EL (cell line): ENCODE results near the gene WDFY4.

Experiments
- DNase-seq: peaks from one replicate; pipeline ENCODE4 v3.0.0-alpha.2; 2016

Gene WDFY4

DNA sequence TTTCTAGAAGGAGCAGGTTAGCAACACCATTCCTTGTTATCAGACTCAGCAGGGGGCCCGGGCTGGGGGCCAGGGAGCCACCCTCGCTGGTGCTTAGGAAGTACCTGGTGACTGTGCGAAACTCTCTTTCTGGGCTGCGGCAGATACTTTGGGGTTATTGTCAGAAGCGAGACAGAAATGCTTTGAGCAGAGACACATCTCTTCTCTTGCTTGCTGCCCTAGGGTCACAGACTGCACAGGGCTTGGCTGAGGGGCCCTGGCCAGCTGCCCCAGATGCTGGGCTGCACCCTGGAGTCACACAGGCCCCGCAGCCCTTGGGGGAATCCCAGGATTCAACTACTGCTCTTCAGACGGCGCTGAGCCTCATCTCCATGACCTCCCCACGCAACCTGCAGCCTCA, 91.9 kb downstream of the WDFY4 start:
- DNase-seq = no peak

DNA sequence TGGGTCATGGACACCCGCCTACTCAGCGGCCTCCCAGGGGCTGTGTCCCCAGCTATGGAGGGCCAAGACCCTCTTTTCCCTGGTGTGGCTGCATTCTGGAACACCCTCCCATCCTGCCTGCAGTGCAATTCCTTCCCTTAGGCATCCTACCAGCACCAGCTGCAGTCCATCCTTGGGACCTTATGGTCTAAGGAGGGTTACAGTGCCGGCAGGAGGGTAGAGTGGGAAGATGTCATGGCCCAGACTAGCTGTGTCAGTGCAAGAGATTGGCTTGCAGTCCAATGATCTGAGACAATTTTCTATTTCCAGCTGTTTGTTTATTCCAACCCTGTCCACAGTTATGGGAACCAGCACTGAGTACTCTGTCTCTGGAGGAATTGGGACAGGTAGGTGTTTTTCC, 92.4 kb downstream of the WDFY4 start:
- no peak for DNase-seq

DNA sequence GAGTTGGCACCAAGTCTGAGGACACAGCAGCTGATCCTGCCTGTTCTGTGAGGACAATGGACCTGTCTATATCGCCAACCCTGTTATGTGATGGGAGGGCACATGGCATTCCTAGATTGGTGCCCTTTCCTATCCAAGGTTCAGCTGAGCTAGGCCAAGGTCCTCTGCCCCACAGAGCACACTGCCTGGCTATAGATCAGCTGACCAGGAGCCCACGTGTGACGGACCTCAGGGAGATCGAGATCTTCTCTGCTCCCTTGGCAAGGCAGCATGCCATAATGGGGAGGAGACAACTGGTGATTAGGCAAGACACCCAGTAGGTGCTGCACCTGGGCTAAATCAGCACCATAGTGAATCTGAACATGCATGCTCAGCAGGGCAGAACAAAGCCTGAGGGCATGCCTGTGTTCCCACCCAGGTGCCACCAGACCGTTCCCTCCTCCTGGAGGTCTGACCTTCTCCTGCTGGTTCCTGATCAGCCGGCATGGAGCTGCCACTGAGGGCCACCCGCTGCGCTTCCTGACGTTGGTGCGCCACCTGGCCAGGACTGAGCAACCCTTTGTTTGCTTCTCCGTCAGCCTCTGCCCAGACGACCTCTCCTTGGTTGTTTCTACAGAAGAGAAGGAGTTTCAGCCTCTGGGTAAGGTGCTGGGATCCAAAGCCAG, 93.7 kb downstream of the WDFY4 start:
- DNase-seq = no peak

DNA sequence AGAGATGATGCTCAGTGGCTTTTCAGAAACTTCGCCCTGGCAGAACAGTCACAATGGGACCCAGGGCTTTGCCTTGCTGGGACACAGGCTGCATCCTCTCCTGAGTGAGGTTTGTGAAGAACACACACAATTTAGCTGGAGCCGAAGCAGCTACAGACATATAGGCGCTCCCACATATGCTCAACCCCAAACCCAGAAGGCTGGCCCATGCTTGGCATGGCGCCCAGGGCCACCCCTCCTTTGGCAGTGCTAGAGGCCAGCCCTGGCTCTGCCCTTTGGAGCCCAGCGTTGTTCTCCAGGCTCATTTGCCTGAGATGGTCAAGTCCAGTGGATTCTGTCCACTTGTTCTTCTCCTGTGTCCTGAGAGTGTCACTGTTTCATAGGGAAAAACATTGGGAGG, 94.4 kb downstream of the WDFY4 start:
- DNase-seq = no peak

DNA sequence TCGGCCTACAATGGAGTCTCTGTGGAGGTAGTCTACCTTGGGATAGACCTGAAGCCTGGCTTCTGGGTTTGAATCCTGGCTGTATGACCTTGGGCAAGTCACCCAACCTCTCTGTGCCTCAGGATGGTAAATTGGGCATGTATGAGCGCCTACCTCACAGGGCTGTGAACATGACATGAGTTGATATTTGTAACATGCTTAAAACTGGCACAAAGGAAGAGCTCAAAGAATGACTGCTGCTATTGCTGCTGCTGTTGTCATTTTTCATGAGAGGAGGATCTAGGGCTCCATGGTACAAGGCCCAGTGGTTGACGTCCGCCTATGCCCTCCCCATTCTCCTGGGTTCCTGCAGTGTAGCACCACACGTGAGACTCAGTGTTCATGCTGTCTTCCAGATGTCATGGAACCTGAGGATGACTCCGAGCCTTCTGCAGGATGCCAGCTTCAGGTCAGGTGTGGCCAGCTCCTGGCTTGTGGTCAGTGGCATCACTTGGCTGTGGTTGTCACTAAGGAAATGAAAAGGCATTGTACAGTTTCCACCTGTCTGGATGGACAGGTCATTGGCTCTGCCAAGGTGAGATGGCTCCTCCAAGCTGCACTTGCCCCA, 95.0 kb downstream of the WDFY4 start:
- no peak for DNase-seq

DNA sequence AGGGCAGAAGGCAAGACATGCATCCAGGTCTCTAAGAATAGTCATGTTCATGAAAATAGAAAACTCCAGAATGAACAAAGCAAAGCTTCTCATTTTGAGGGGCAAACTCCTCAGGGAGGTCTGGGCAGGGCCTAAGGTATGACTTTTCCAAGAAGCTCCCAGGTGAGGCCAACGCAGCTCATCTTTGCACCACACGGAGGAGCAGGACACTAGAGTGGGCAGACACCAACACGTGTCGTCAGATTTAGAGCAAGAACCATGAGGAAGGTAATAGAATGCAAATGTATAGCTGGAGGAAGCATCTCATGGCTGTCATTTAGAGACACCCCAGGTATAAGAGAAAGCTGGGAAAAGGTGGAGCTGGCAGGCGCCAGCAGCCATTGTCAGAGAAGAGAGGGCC, 95.7 kb downstream of the WDFY4 start:
- no peak for DNase-seq

DNA sequence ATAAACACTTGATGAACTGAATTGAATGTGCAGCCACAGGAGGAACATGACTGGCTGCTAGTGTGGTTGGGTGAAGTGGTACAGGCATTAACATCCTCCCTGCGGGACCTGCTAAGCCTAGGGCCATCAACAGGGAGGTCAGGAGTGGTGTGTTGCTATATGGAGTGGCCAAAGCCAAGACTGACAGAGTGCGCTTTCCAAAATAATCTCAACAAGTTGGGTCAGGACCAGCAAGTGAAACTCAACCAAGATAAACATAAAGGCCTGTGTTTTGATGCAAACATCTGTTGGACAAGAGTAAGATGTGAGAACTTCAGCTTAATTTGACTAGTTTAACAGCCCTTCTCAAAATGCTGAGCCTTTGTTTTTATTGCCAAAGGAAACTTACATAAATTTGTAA, 97.7 kb downstream of the WDFY4 start:
- DNase-seq = no peak

DNA sequence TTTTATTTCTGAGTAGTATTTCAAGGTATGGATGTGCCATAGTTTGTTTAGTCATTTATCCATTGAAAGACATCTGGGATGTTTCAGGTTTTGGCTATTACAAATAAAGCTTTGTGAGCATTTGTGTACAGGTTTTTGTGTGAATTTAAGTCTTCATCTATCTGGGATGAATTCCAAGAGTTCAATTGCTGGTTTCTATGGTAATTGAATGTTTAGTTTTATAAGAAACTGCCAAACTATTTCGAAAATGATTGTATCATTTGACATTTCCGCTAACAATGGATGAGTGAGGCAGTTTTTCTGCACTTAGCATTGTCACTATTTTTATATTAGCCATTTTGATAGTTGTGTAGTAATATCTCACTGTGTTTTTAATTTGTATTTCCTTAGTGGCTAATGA, 99.4 kb downstream of the WDFY4 start:
- no peak for DNase-seq

DNA sequence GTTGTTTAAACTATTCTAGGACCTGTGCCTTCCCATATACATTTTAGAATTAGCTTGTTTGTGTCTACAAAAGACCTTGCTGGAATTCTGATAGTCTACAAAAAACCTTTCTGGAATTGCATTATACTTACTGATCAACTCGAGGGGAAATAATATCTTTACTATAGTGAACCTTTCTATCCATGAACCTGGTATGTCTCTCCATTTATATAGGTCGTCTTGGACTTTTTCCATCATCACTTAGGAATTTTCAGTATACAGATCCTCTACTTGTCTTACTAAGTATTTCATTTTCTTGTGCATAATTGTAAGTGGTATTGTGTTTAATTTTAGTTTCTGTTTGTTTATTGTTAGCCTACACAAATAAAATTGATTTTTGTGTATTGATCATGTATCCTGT, 101.1 kb downstream of the WDFY4 start:
- no peak for DNase-seq

DNA sequence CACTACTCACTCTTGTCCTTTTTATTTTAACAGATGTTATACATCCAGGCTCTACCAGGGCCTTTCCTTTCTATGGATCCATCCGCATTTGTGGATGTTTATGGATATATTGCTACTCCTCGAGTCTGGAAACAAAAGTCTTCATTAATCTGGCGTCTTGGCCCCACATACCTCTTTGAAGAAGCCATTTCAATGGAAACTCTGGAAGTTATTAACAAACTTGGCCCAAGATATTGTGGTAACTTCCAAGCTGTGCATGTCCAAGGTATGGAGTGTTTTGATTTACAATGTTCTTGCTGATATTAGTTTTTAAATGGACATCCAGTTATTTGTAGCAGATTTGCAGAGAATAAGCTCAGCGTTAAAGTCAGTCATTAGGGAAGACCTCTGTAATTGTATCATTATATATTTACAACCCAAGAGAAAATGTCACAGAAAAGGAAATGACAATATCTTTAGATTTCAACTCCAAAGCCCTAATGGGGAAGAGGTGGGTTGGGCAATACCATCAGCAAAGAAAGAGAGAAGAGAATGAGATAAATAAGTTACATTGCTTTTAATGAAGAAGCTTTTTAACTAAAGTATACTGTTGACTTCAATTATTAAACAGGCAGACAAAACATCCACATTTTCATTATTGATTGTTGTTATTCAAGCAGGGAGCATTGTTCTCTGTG, 102.1 kb downstream of the WDFY4 start:
- DNase-seq = no peak

DNA sequence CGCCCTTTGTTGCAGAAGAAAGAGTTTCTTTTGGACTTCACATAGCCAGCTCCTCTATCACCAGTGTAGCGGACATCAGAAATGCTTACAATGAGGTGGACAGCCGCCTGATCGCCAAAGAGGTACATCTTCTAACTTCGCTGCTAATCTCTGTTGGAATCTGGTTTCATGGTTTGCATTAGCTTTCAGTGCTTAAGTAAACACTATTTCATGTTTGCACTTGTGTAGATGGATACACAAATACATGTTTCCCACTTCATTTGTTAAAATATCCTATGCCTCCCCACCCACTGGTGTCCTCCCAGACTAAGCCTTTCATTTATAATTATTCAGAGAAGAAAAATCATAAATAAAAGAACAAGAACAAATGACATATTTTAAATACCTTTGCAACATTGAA, 103.9 kb downstream of the WDFY4 start:
- DNase-seq = no peak

DNA sequence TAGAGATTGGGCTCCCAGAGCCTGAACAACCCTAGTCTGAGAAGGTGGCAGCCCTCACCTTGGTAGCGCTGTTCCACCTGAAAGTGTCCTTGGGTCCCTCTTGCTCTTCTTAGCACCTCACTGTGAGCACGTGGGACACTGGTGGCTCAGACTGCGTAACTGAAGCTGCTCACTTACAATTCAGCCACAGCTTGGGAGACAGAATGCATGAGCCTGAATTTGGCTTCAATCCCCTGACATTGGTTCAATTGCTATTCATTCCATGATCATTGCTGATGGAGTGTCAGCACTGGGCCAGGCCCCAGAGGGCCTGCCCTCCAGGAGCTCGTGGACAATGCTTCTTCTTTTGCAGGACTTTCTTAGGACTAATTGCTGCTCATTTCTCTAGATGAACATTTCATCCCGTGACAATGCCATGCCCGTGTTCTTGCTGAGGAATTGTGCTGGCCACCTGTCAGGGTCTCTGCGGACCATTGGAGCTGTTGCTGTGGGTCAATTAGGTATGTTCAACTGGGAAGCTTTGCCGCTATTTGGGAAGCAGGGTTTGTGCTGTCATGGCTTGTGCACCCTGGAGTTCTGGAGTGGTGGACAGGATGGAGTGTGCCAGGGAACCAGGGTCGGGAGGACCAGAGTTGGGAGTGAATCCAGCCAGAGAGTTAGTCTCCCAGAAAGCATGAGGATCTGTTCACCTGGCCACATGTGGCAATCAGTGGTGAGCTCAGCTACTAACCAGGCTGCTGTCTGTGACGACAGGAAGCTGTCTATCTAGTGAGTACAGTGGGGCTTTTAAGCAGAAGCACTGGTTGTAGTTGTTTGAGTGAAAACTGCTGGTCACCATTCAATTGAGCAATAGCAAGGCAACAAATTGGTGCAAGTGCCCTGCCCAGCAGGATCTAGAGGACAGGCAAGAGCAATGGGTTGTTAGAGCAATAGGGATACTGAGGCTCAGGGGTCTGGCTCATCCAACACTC, 105.1 kb downstream of the WDFY4 start:
- DNase-seq = no peak

DNA sequence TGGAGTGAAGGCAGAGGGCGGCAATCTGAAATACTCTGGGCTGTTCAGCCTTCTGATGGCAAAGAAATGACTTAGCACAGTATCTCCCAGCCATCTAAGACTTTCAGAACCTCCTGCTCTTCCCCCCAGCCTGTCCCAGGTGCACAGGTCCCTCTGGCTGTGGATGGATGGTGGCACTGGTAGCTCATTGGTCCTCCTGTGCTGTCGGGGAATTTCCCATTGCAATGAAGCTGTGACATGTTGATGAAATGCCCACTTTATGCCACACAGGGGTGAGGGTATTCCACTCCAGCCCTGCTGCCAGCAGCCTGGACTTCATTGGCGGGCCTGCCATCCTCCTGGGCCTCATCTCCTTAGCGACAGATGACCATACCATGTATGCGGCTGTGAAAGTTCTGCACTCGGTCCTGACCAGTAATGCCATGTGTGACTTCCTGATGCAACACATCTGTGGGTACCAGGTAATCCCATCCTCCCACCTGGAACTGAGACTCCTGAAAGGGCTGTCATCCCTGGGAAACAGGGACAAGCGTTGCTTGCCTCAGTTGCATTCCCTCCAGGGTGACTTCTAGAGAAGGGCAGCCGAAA, 105.9 kb downstream of the WDFY4 start:
- no peak for DNase-seq

DNA sequence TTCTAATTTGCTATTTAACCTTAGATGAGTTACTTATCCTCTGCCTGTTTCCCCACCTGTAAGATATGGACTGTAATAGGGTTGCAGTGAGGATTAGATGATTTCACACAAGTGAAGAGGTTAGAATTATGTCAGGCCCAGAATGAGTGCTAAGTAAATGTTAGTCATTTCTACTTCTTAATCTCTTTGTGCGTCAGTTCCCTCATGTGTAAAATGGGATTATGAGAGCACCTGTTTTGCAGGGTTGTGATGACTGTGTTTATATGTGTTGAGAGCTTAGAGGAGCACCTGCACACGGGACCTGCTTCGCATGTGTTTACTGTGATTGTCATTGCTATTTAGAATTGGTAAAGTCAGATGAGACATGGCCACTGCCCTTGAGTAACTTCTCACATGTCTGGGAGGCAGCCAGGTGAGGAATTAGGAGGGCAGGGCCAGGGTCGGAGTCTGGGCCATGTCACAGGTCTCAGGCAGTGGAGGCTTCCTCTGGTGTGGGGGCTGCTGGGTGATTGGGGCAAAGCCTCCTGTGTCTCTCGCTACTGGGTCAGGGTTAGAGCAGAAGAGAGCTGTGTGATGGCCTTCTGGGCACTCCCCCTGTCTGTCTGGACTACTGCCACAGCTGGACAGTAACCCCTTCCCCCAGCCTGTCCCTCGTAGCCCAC, 106.7 kb downstream of the WDFY4 start:
- no peak for DNase-seq

DNA sequence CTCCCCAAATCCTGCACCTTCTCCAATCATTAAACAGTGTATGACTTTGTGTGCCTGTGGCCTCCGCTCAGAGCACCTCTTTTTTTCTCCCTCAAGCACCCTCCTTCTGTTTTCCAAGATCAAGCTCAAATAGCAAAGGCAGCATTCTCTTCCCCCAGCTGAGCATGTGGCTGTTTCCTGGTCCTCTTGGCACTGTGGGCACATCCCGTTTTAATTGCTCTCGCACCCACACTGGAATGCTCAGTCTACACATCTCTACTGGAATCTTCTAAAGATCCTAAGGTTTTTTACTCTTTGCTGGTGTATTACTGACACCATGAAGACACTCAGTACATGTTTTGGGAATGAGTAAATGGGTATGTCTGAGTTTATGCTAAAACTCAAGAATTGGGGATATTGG, 107.4 kb downstream of the WDFY4 start:
- DNase-seq = peak; percentile 22

DNA sequence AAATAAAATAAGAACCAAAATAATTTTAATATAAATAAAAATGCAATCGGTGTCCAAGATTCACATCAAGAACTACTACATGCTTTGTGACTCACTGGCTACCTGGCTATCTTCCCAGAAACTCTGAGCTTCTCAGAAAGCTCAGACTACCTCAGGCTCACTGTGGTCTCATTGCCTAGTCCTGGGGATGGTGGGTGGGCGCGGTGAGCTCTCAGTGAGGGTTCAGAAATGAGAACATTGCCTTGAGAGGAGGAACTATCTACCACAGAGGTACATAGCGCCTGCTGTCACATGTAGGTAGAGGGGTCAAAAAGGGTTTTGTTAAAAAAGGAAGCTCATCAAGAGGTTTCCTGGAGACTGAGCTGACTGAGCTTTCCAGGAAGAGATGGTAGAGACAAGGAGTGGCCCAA, 108.0 kb downstream of the WDFY4 start:
- DNase-seq = peak; percentile 69

DNA sequence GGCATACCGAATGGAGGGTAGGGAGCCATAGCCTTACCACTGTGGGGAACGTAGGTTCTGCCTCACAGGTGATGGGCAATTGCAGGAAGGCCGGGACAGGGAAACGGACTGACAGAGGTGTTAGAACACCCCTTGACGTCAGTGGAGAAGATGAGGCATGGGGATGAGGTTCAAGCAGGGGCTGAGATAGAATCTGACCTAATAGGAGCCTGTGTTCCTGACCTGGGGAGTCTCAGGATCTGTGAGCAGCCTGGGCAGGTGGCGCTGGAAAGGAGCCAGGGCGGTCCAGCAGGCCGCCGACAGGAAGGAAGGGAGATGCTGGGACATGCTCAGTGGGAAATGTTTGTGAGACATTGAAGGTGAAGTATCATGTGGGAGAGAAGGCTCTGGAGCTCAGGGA, 109.4 kb downstream of the WDFY4 start:
- no peak for DNase-seq

DNA sequence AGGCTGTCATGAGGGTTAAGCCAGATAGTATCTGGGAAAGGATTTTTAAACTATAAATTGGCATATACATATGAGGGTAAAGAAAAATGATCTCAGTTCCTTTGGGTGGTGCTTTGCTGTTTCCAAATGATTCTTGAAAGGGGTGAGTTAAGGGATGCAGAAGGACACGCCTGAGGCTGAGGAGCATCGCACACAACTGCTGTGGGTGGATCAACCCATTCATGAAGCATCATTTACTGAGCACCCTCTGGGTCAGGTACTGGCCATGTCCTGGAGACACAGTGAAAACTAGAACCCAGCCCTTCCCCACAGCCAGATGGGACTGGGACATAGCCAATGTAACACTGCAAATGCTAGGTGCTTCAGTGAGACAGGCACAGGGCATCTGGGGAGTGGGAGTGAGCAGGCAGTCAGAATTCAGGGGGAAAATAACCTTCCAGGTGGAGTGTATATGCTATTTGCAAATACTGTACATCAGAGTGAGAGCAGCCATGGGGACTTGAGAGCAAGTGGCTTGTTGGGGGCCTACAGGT, 112.1 kb downstream of the WDFY4 start:
- no peak for DNase-seq

DNA sequence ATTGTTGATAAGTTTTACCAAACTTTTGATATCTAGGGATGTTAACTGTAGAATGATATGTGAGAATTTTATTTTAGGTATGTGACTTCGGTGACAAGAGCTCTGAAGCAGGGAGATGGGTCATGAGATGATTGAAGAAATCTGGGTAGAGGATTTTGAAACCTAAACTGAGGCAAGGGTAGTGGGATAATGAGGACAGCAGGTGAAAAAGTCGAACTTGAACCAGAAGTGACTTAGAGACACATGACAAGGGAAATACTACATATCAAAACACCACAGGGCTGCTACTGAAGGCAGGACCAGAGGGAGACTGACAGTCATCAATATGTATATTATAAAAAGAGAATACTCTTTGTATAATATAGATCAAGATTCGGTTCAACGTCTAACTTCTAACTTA, 113.2 kb downstream of the WDFY4 start:
- DNase-seq = no peak

DNA sequence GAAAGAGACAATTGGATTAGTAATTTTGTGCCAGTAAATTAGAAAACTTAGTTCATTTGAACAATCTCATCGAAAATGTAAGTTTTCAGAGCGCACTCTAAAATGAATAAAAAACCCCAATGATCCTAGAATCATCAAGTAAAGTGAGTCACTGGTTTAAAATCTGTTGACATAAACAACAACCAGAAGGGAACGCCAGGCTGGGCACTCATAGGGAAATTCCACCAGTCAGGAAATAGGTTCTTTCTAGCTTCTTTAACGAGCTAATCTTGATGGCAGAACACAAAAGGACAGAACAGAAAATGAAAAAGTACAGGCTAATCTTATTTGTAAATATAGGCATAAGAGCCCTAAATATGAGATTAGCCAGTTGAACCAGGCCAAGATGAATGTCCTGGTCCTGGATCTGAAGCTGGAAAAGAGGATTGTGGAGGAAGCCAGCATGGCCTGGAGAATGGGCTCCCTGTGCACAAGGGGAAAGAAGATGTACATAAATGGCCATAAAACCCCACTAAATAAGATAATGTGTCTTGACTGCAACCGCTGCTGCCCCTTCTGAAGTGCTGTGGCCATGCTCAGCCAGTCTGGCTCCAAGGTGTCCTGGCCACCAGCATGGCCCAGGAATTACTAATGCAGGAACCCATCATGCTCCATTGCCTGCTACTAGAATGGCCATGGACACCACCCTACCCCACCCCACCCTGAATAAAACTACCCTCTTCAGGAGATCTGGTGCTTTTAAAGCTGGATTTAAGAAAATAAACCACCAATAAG, 114.0 kb downstream of the WDFY4 start:
- peak; percentile 64 for DNase-seq

DNA sequence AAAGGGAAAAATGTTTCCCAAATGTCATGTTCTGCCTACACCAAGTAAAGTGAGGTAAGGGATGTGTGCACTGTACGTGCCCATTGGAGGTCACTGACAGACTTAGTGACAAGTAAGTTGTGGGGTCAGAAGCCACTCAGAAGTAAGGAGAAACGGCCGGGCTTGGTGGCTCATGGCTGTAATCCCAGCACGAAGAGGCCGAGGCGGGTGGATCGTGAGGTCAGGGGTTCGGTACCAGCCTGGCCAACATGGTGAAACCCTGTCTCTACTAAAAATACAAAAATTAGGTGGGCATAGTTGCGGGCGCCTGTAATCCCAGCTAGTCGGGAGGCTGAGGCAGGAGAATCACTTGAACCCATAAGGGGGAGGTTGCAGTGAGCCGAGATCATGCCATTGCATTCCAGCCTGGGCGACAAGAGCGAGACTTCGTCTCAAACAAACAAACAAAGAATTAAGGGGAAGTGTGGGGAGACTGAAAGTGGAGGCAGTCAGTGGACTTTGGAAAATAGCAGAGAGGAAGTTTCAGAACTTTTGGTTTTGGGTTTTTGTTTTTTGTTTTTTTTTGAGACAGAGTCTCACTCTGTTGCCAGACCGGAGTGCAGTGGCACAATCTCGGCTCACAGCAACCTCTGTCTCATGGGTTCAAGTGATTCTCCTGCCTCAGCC, 114.8 kb downstream of the WDFY4 start:
- no peak for DNase-seq
